GM12891 (cell line): ENCODE measurements around the gene GRIA3. TPM values are rescaled to one million over a fixed set of nuclear protein-coding genes. Genes with fewer than 3 reads are reported as not detected.

ENCODE experiments used
- DNase-seq: peaks from one replicate; pipeline ENCODE4 v3.0.0; 2011; ENCODE audit warnings: low spot score; ENCODE audit not compliant: insufficient read length
- FAIRE-seq: peaks from 2 replicates; lab custom pipeline; 2011; peaks lifted over from hg19 to GRCh38; lab: Jason Lieb, UNC
- PAX5 ChIP-seq: IDR thresholded peaks from 2 replicates; pipeline ENCODE4 v1.6.1; 2011; ENCODE audit warnings: low read length, moderate library complexity, mild to moderate bottlenecking; ENCODE audit not compliant: insufficient read depth, severe bottlenecking
- POLR2A ChIP-seq: IDR thresholded peaks from 2 replicates; pipeline ENCODE4 v1.6.1; 2011; ENCODE audit warnings: low read depth, low read length, control low read depth
- POLR2AphosphoS5 ChIP-seq: IDR thresholded peaks from 2 replicates; pipeline ENCODE4 v1.6.1; 2011; ENCODE audit warnings: low read depth, low read length, control low read depth
- POU2F2 ChIP-seq: IDR thresholded peaks from 2 replicates; pipeline ENCODE4 v1.6.1; 2011; ENCODE audit warnings: low read depth, mild to moderate bottlenecking, control low read depth, low read length, moderate library complexity
- SPI1 ChIP-seq: IDR thresholded peaks from 2 replicates; pipeline ENCODE4 v1.6.1; 2011; ENCODE audit warnings: low read depth, low read length, control low read depth
- TAF1 ChIP-seq: IDR thresholded peaks from 2 replicates; pipeline ENCODE4 v1.6.1; 2011; ENCODE audit warnings: low read depth, low read length, control low read depth
- polyA plus RNA-seq: library from polyadenylated mRNA; unstranded; fragments of >200 nt; gene quantifications from one replicate; pipeline ENCODE4 v1.2.1, GENCODE V29; 2012; ENCODE audit warnings: low read depth, missing spikeins, inconsistent platforms; ENCODE audit not compliant: missing spikeins

GRIA3 gene
- 0.99 TPM for polyA plus RNA-seq

DNA sequence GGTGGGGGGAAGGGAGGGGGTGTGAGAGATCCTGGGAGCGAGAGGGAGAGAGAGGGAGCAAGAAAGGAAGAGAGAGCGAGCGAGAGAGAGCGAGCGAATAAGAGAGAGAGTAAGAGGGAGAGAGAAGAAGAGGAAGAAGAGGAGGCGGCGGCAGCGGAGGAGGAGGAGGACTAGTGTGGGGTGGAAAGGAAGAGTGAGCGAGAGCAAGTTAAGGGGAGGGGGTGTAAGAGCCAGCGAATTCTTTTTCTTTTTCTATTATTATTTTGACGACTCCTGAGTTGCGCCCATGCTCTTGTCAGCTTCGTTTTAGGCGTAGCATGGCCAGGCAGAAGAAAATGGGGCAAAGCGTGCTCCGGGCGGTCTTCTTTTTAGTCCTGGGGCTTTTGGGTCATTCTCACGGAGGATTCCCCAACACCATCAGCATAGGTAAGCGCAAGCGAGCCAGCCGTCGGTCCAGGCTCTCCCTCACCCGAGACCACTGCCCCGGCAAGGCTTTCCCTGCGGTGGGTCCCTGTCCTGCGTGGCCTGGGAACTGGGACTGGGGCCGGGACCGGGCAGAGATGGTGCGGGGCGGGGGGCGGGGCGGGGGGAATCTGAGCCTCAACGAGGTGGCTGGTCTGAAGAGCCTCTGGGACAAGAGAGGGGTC lies at the start of gene GRIA3:
GRIA3 (plus strand) TSS at position 60 of the 647 bp plus-strand sequence; CDS start at position 318, 258 bp downstream.
- DNase-seq: no peak
- TF ChIP-seq POLR2A (no peak), TAF1 (no peak), POLR2AphosphoS5 (no peak), POU2F2 (no peak), PAX5 (no peak)
- peak; percentile 23 for FAIRE-seq

DNA sequence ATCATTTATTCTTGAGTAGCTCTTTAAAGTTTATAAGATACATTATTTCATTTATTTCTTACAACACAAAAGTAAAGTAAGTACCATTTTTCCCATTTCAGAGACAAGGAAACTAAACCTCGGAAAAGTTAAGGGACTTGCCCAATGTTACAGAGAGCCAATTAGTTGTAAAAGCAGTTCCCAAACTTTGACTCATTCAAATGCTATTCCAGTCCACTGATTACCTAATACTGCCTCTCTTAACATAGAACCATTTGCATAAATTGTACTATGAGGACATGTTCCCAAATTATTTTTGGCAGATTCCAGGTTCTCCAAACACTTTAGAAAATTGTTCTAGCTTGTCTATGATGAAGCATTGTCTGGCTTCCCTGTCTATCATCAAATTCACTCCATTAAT lies 45.6 kb upstream of the GRIA3 start:
- no peak for FAIRE-seq
- no peak for TF ChIP-seq POLR2A
- TF ChIP-seq POU2F2: no peak
- no peak for DNase-seq

GRCh38 chrX:123140454-123140853 lies 43.6 kb upstream of the GRIA3 start:
- DNase-seq (no peak), FAIRE-seq (no peak)
- TF ChIP-seq PAX5 (no peak), POLR2A (no peak), TAF1 (no peak), SPI1 (no peak), POLR2AphosphoS5 (no peak), POU2F2 (no peak)

DNA sequence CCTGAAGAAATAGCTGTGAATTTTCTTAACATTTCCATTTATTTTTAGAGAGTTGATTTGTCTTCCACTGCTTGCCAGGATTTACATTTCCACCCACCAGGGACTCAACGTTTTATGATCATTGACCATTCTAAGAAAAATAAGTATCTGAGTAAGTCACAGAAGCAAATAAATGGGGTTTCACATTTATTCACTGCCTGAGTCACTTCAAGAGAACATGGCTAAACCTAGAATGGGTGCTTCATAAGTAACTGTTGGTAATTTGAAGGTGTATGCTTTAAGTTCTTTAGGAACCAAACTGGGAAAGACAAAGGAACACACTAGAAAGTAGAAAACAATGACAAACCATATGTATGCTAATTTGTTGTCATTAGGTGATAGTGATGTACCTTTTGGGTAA lies 43.2 kb upstream of the GRIA3 start:
- TF ChIP-seq POLR2AphosphoS5 (no peak), PAX5 (no peak), POU2F2 (no peak), TAF1 (no peak), POLR2A (no peak), SPI1 (no peak)
- no peak for FAIRE-seq
- no peak for DNase-seq

- no peak for DNase-seq
- TF ChIP-seq PAX5: no peak
- TF ChIP-seq TAF1: no peak
- FAIRE-seq: no peak
Observed at GRCh38 chrX:123153846-123154335, 30.2 kb upstream of the GRIA3 start.

DNA sequence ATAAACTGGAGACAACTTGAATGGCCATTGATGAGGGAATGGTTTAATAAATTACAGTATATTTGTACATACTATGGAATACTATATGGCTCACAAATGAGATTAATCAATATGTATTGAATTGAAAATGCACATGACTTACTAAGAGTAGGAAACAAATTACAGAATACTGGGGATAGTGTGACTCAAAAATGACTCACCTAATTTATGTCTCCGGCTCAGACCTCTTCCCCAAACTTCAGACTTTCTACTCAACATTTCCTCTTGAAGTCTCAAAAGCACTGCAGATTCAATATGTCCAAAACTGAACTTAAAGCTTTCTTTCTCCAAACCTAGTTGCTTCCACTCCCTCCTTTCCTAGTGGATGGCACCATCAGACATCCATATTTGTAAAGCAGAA lies 28.8 kb upstream of the GRIA3 start:
- no peak for TF ChIP-seq POLR2AphosphoS5
- TF ChIP-seq SPI1: no peak
- no peak for TF ChIP-seq TAF1
- TF ChIP-seq POU2F2: no peak
- no peak for TF ChIP-seq POLR2A
- TF ChIP-seq PAX5: no peak
- FAIRE-seq (no peak), DNase-seq (no peak)

GRCh38 chrX:123157586-123157985 lies 26.5 kb upstream of the GRIA3 start:
- TF ChIP-seq POLR2AphosphoS5 (no peak), POLR2A (no peak), PAX5 (no peak), TAF1 (no peak), POU2F2 (no peak), SPI1 (no peak)
- DNase-seq (no peak), FAIRE-seq (no peak)

DNA sequence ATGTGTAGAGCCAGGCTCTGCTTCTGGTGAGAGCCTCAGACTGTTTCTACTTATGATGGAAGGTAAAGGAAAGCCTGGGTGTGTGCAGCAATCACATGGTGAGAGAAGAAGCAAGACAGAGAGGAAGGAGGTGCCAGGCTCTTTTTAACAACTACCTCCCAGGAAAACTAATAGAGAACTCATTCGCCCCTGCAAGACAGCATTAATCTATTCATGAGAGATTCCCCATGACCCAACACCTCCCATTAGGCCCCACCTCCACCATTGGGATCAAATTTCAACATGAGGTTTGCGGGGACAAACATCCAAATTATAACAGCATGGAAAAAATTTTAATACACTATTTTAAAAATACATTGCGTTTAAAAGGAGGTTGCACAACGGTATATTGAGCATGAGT lies 24.7 kb upstream of the GRIA3 start:
- FAIRE-seq (no peak), DNase-seq (no peak)
- TF ChIP-seq TAF1: no peak
- no peak for TF ChIP-seq POLR2A
- no peak for TF ChIP-seq PAX5
- no peak for TF ChIP-seq POLR2AphosphoS5
- no peak for TF ChIP-seq POU2F2
- TF ChIP-seq SPI1: no peak

DNA sequence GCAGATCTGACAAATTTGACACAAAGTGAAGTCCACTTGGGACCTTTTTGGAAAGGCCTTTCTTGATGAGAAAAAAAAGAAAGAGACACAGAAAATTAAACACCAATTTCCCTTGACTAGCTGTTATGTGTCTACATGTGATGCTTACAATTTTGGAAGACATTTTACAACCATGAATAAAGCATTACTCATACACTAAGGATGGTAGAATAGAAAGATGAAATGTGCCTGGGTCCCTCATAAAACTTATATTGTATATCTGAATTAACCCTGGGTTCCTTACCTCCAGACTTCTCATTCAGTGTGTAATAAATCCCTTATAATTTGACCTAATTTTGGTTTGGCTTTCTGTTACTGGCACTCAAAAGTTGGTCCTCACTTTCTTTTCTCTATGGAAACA lies 16.5 kb upstream of the GRIA3 start:
- TF ChIP-seq POU2F2 (no peak), TAF1 (no peak)
- no peak for DNase-seq
- no peak for FAIRE-seq

DNA sequence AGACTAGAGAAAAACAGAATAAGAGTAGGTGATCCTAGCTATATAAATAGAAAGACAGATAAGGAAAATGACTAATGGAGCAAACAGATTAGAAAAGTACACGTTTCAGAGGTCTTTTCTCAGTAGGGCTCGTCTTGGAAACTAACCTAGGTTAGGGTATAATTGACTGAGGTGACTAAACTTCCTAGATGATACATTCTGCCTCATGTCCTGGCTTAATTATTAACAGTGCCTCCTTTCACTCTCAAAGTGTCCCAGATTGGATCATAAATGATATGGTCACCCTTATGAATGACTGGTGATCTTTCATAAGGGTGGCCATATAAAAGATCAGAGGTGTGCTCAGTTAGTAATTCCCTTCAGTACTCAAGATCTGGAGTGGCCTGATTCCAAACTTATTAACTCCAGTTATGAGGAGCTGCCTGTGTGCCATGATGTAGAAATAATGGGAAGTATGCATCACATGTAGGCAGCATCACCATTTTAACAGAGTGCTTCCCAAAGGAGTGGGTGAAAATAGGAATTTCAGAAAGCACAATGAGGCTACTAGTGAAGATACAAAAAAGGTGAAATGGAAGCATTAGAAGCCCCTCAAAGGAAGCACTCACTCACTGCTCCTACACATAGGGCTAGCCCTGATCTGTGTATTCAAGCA lies 14.7 kb upstream of the GRIA3 start:
- FAIRE-seq (no peak), DNase-seq (no peak)
- TF ChIP-seq POU2F2 (no peak), SPI1 (no peak), POLR2AphosphoS5 (no peak), POLR2A (no peak), PAX5 (no peak), TAF1 (no peak)
